K562 (cell line): ENCODE data around the gene GABRD. TPM values are rescaled to one million over a fixed set of nuclear protein-coding genes. Genes with fewer than 3 reads are reported as not detected.

Experiments
- ATAC-seq: fragments of 200-7000 bp; cut with Tn5 transposase; 3 replicates; pipeline ENCODE4 v1.9.1; 2020; ENCODE audit warnings: moderate library complexity
- BruUV-seq: library from RNA; stranded (reverse); fragments of 400-500 nt; replicated peaks from 2 replicates; lab custom pipeline; 2021; lab: Mats Ljungman, UMichigan
- CTCF ChIA-PET: fragments of 300-600 bp; formaldehyde crosslinking; extraction: SDS; loops from one replicate; lab custom pipeline; 2021; ENCODE audit warnings: low intra/inter-chr PET ratio; lab: Yijun Ruan, JAX
- POLR2A ChIA-PET: fragments of 300-600, 350-650 bp; sonication (Branson Sonifier 250); formaldehyde crosslinking; extraction: SDS; loops from one replicate; lab custom pipeline; 2021; ENCODE audit warnings: antibody characterized with exemption, inconsistent platforms; lab: Yijun Ruan, JAX
- DNase-seq, 4 experiments: peaks; one replicate each; pipeline versions ENCODE4 v3.0.0 to v3.0.0-alpha.2; 2011 to 2018; ENCODE audit warnings: low spot score in 3 of 4, mixed read lengths in 3 of 4; ENCODE audit errors: extremely low read depth in 1 of 4
- FAIRE-seq: peaks from 2 replicates; lab custom pipeline; 2011; peaks lifted over from hg19 to GRCh38; lab: Jason Lieb, UNC
- H2AFZ ChIP-seq: 2 replicates; pipeline ENCODE4 v1.6.0; 2011; ENCODE audit warnings: low read depth, low read length, control low read depth, inconsistent platforms
- H3K27ac ChIP-seq: fragments of 200-600 bp; 3 replicates; pipeline ENCODE4 v1.8.0; 2011; ENCODE audit warnings: low read depth, mild to moderate bottlenecking, control low read depth, inconsistent platforms, low read length, moderate library complexity, mixed read lengths; ENCODE audit errors: extremely low read depth
- H3K27me3 ChIP-seq, 2 experiments: fragments of 300-600 bp in 1 of 2; 2 replicates in 1 of 2; 3 replicates in 1 of 2; pipeline versions ENCODE4 v1.6.0 to v1.8.0; 2011; ENCODE audit warnings: inconsistent platforms in 2 of 2, low read length in 2 of 2, mild to moderate bottlenecking in 1 of 2, mixed read lengths in 1 of 2, moderate library complexity in 1 of 2; ENCODE audit not compliant: control insufficient read depth in 2 of 2, insufficient read depth in 2 of 2
- H3K36me3 ChIP-seq: fragments of 300-600 bp; 3 replicates; pipeline ENCODE4 v1.8.0; 2011; ENCODE audit warnings: mild to moderate bottlenecking, low read length, inconsistent platforms; ENCODE audit not compliant: control insufficient read depth, insufficient read depth
- H3K4me1 ChIP-seq, 2 experiments: fragments of 200-600 bp in 1 of 2; replicated peaks in 1 of 2; 2 replicates in 1 of 2; 3 replicates in 1 of 2; pipeline versions ENCODE4 v1.5.1 to v1.8.0; 2011; ENCODE audit warnings: inconsistent platforms in 2 of 2, low read length in 2 of 2, mild to moderate bottlenecking in 1 of 2, mixed read lengths in 1 of 2, moderate library complexity in 1 of 2; ENCODE audit not compliant: control insufficient read depth in 2 of 2, insufficient read depth in 2 of 2
- H3K4me2 ChIP-seq: 2 replicates; pipeline ENCODE4 v1.6.1; 2011; ENCODE audit warnings: low read length, control low read depth, inconsistent platforms, mixed read lengths; ENCODE audit not compliant: insufficient read depth
- H3K4me3 ChIP-seq: fragments of 200-600 bp; sonication (generic), shearing (Covaris generic); 2 replicates; pipeline ENCODE4 v1.5.1; 2016; ENCODE audit warnings: control low read depth, inconsistent platforms
- H3K79me2 ChIP-seq: fragments of 200-600 bp; 3 replicates; pipeline ENCODE4 v1.8.0; 2011; ENCODE audit warnings: low read length, inconsistent platforms; ENCODE audit not compliant: control insufficient read depth, insufficient read depth
- H3K9ac ChIP-seq, 2 experiments: 2 replicates each; pipeline versions ENCODE4 v1.6.0 to v1.6.1; 2011; ENCODE audit warnings: low read depth in 2 of 2, low read length in 2 of 2, control low read depth in 1 of 2, inconsistent platforms in 1 of 2, mild to moderate bottlenecking in 1 of 2, mixed read lengths in 1 of 2; ENCODE audit not compliant: insufficient read depth in 1 of 2
- H3K9me1 ChIP-seq: one replicate; pipeline ENCODE4 v1.6.0; 2011; ENCODE audit warnings: inconsistent platforms, mild to moderate bottlenecking, low read length, moderate library complexity; ENCODE audit not compliant: control insufficient read depth, insufficient read depth
- H3K9me3 ChIP-seq: replicated peaks from 2 replicates; pipeline ENCODE4 v1.5.1; 2011; ENCODE audit warnings: low read depth, low read length, inconsistent platforms; ENCODE audit not compliant: control insufficient read depth, insufficient read depth
- H4K20me1 ChIP-seq: replicated peaks from 2 replicates; pipeline ENCODE4 v1.6.1; 2011; ENCODE audit warnings: low read length, inconsistent platforms, mixed read lengths; ENCODE audit not compliant: control insufficient read depth, insufficient read depth
- ARID3B ChIP-seq: fragments of 250-450 bp; sonication (Bioruptor Pico); IDR thresholded peaks from 2 replicates; pipeline ENCODE4 v1.4.0; 2020; ENCODE audit warnings: borderline replicate concordance
- BHLHE40 ChIP-seq: IDR thresholded peaks from 2 replicates; pipeline ENCODE4 v1.6.1; 2011; ENCODE audit warnings: low read length, improper control_type of control experiment
- NFE2 ChIP-seq: IDR thresholded peaks from 2 replicates; pipeline ENCODE4 v1.6.1; 2014; ENCODE audit warnings: antibody characterized with exemption, low read depth
- WGBS: fragments of 100-300 bp; shearing (Covaris generic); methylation state at CpG from one replicate; pipeline ENCODE4 v1.1.6; 2016; ENCODE audit warnings: low coverage, mixed read lengths; ENCODE audit not compliant: insufficient coverage; ENCODE audit errors: missing lambda C conversion rate; 5-methylcytosine and 5-hydroxymethylcytosine counted together
- in situ Hi-C: fragments of 300-500 bp; cut with MboI; formaldehyde crosslinking; loops from 4 replicates; pipeline ENCODE4 v1.15.0; 2018; ENCODE audit warnings: inconsistent platforms, mixed read lengths
- intact Hi-C: fragments of 100-400 bp; cut with micrococcal nuclease; formaldehyde crosslinking; loops from 2 replicates; pipeline ENCODE4 v1.14.2; 2022
- polyA plus RNA-seq, 8 experiments: library from polyadenylated mRNA; depleted of rRNA in 4 of 8; stranded (reverse) in 5 of 8; unstranded in 3 of 8; fragments of >200 nt; fragmentation: Nextera tagmentation in 2 of 8; fragmentation: Illumina TruSeq in 1 of 8; extraction: Ambion mirVana in 2 of 8; extraction: Trizol in 1 of 8; gene quantifications; 2 replicates each; pipeline versions ENCODE4 v1.2.1 to v1.2.3, GENCODE V29; 2011 to 2014; ENCODE audit warnings: inconsistent platforms in 1 of 8, missing spikeins in 1 of 8
- total RNA-seq, 7 experiments: library from RNA; depleted of rRNA in 6 of 7; stranded (reverse); fragments of >200 nt in 6 of 7; fragmentation: Illumina TruSeq in 2 of 7; extraction: Trizol in 2 of 7; gene quantifications; 2 replicates each; pipeline versions ENCODE4 v1.2.1 to v1.2.3, GENCODE V29; 2011 to 2021; ENCODE audit warnings: low replicate concordance in 1 of 7

The GABRD gene
- total and polyA plus RNA-seq, 9 of the 15 experiments (the other 6 are each of a cell fraction or from before 2014, with no cell fraction given): 0.07 TPM; not detected in 8

DNA sequence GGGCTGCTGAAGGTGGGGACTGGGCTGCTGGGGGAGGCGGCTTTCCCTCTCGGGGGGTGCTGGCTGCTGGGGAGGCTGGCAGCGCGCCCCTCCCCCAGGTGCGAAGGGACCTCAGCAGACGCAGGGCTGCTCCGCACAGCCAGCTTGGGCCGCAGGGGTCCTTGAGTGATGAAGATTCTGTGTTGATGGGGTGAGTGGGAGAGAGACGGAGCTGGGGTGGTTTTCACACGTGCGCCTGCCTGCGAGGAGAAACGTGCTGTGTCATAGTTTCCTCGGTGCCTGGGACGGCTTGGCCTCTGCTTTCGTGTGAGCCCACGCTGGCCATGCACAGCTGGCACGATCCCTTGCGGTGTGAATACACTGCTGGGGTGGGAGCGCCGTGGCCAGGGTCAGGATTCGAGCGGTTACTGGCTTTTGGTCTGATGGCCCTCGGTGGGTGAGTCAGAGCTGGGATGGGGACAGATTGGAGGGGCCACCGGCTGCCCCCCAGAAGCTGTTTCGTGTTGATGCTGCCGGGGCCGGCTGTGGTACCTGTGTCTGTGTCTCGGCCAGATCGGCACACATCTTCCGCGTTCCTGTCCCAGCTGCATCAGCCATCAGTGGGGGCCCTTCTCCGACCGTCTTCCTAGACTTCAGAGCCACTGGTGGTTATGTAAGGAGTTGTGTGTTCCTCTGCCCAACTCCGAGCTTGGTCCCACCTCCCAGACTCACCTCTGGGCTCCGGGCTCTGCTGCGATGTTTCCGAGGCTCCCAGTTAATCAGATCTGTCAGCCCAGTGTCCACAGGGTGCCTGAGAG is 56.0 kb downstream of the GABRD start:
- Histone ChIP-seq H3K4me3 (no peak overlapping the region), H3K36me3 (no peaks in the 10 kb centered on the region), H3K27ac (no peak overlapping the region), H3K9me3 (peaks cover 6% of the 10 kb centered on the region; the same call in 1 of the 2 replicates), H3K4me1 (peaks cover 0 to 30% of the 10 kb centered on the region in 2 experiments; a peak in 2 of 5 replicates), H3K79me2 (no peaks in the 10 kb centered on the region), H3K27me3 (peaks cover 60 to 80% of the 10 kb centered on the region in 2 experiments), H3K4me2 (no peak overlapping the region), H3K9me1 (no peaks in the 10 kb centered on the region), H2AFZ (no peak overlapping the region), H3K9ac (no peak overlapping the region; a peak in 1 of 4 replicates), H4K20me1 (no peaks in the 10 kb centered on the region; the same call in 1 of the 2 replicates)
- WGBS: 5% methylated on average over 37 of the region's 38 CpGs
- no peak for FAIRE-seq
- TF ChIP-seq BHLHE40 (peak; percentile 50; the same call in 1 of the 2 replicates), NFE2 (peak; percentile 31; the same call in 1 of the 2 replicates), ARID3B (CRISPR knock-in tag) (no peak)
- CTCF ChIA-PET: no interaction called here
- no TSS peak for BruUV-seq
- DNase-seq: no peak
- intact Hi-C loops (no loop called here), in situ Hi-C loops (no loop called here)
- no peak for ATAC-seq
- POLR2A ChIA-PET: interaction anchor here (0.8 kb wide), 1 partner anchor 19 kb away, joined by 4 read pairs; no protein-coding TSS in a partner anchor
